DMS 273 treated with DMSO at 0.1 percent for 48 hours (cell line): ENCODE results near the gene RELT.

Experiments used
- DNase-seq: peaks from one replicate; lab custom pipeline; 2025; lab: John Stamatoyannopoulos, UW

RELT gene

GRCh38 chr11:73404506-73405145, 28.4 kb downstream of the RELT start:
- DNase-seq, result no peak

- no peak for DNase-seq
Observed at GRCh38 chr11:73405146-73405510, 28.9 kb downstream of the RELT start.

GRCh38 chr11:73406131-73406530, 29.9 kb downstream of the RELT start:
- DNase-seq, result no peak

- DNase-seq, result no peak
Observed at GRCh38 chr11:73406619-73407018, 30.4 kb downstream of the RELT start.

GRCh38 chr11:73409431-73409830, 33.2 kb downstream of the RELT start:
- no peak for DNase-seq

GRCh38 chr11:73410627-73411026, 34.4 kb downstream of the RELT start:
- no peak for DNase-seq

- no peak for DNase-seq
Observed at GRCh38 chr11:73411031-73411430, 34.8 kb downstream of the RELT start.

- DNase-seq, result no peak
Observed at GRCh38 chr11:73412308-73412707, 36.1 kb downstream of the RELT start.

GRCh38 chr11:73413256-73413655, 37.1 kb downstream of the RELT start:
- no peak for DNase-seq

- DNase-seq, result no peak
Observed at GRCh38 chr11:73414977-73415651, 38.9 kb downstream of the RELT start.

GRCh38 chr11:73415854-73416615, 39.8 kb downstream of the RELT start:
- DNase-seq, result no peak

GRCh38 chr11:73416786-73417185, 40.6 kb downstream of the RELT start:
- DNase-seq, result no peak

- no peak for DNase-seq
Observed at GRCh38 chr11:73420136-73420535, 43.9 kb downstream of the RELT start.

GRCh38 chr11:73422886-73423285, 46.7 kb downstream of the RELT start:
- no peak for DNase-seq

GRCh38 chr11:73423506-73423905, 47.3 kb downstream of the RELT start:
- DNase-seq, result no peak

GRCh38 chr11:73425108-73425507, 48.9 kb downstream of the RELT start:
- no peak for DNase-seq

- DNase-seq, result no peak
Observed at GRCh38 chr11:73426219-73426850, 50.1 kb downstream of the RELT start.

GRCh38 chr11:73428227-73428626, 52.0 kb downstream of the RELT start:
- DNase-seq, result no peak

GRCh38 chr11:73428699-73429098, 52.5 kb downstream of the RELT start:
- no peak for DNase-seq

GRCh38 chr11:73429121-73429750, 53.0 kb downstream of the RELT start:
- no peak for DNase-seq

GRCh38 chr11:73430326-73430725, 54.1 kb downstream of the RELT start:
- no peak for DNase-seq

GRCh38 chr11:73431396-73431795, 55.2 kb downstream of the RELT start:
- no peak for DNase-seq
